Hepatic stellate cell (primary cell): Measurements from ENCODE around the gene TTC27.

Source experiments
- DNase-seq: peaks from one replicate; pipeline ENCODE4 v3.0.0; 2011; ENCODE audit warnings: low spot score

TTC27 gene

DNA sequence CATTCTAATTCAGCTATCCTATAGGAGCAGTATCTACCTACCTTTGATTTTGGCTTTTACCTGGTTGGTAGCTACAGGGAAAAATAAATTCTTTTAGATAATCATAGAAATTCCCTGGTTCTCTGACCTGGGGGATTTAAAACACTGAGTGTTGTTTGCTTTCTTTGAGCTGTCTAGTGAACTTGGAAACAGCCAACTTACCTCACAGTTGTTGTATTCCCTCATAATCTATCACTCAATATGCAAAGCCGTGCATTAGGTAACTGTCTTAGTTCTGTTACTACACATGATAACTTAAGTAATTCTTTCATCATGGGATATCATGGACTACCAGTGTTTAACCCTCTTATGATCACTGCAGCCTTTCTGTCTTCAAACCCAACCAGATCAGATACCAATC lies 127.8 kb downstream of the TTC27 start:
- no peak for DNase-seq

GRCh38 chr2:32756074-32756727 lies 128.4 kb downstream of the TTC27 start:
- DNase-seq, result no peak

DNA sequence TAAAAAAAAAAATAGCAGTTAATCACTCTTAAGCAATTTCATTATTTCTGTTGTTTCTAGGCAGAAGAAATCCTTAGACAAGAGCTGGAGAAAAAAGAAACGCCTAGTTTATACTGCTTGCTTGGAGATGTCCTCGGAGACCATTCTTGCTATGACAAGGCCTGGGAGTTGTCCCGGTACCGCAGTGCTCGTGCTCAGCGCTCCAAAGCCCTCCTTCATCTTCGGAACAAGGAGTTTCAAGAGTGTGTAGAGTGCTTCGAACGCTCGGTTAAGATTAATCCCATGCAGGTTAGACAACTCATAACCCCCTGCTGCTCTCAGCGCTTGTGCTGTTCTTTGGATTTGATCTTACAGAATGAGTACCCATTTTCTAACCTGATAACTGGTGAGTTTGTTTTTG lies 130.4 kb downstream of the TTC27 start:
- DNase-seq, result no peak

- DNase-seq, result no peak
Measured at GRCh38 chr2:32760628-32761027, 132.8 kb downstream of the TTC27 start.

GRCh38 chr2:32768387-32769174 lies 140.7 kb downstream of the TTC27 start:
- no peak for DNase-seq

DNA sequence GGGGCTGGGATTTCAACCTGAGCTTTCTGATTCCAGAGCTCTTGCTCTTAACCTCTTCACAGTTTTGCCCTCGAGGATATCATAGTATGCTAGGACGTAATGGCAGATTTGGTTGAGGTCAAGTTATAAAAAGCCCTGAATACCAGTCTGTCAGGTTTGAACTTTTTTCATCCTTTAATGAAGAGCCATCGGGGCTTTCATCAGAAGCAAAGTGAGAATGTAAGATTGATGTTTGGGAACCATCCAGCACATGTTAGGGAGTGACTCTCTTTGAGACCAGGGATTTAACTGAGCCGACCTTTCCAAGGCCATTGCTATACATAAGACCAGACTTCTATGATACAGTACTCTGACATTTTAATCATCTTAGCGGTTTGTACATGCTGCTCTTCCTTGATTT lies 142.5 kb downstream of the TTC27 start:
- no peak for DNase-seq

DNA sequence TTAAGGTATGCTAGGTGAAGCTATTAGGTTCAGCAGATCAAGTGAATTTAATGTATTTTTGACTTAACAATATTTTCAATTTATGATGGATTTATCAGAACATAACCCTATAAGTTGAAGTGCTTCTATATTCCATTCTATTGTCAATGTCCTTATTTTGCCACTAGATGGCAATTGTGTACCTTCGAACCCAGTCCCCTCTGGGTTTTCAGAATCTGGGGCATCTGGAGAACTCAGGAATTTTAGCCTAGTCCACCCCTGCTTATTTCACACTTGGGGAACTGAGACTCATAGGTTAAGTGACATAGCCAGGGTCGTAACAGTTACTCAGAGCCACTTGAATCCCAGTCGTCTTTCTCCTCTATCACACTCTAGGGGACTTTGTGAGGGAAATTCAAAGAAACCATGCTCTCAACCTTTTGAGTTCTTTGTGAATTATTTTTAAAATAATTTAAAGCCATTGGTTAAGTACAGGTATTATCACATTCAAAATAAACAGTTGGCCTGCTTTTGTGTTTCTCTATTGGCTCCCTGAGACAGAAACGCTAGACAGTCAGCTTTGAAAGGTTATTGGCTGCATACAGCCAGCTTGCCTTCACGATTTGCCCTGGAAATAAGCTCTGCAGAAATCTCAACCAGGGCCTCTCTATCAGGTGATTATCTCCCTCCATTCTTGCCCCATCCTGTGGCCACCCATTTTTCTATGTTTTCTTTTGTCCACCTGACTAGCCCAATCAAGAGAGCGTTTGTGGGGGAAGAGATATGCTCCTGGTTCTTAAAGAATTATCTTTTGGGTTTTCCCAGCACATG lies 145.0 kb downstream of the TTC27 start:
- peak; percentile 65 for DNase-seq

- no peak for DNase-seq
Measured at GRCh38 chr2:32773448-32773808, 145.6 kb downstream of the TTC27 start.

DNA sequence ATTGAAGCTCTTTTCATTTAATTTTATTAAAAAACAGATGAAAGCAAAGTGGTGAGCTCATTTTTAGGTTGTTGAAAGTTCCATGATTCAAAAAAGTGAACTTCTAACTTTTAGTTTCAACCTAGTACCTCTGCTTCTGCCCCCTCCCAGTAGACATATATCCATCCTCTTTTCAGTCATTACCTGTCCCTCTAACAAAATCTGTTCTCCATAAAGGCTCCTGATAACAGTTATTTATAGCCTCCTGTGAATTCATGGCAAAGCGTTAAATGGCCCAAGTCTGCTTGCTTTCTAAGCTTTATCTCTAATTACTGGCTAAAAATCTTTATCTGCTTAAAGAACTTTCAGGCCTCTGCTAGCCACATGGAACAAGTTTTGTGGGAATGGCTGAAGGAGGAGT lies 148.1 kb downstream of the TTC27 start:
- DNase-seq, result no peak

DNA sequence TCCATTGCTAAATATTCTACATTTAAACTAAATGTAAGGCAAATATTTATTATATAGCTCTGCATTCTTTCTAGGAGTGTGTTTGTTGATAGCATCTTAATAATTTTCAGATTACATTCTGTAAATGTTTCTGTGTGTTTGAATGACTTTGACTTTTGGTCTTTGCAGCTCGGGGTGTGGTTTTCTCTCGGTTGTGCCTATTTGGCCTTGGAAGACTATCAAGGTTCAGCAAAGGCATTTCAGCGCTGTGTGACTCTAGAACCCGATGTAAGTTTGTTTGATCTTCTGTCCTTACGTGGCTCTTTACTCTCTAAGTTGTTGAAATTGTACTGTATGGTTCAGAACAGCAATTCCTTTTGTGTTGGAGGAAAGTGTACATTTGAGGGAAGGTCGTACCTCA lies 149.9 kb downstream of the TTC27 start:
- no peak for DNase-seq

GRCh38 chr2:32780961-32781360 lies 153.1 kb downstream of the TTC27 start:
- DNase-seq, result no peak

DNA sequence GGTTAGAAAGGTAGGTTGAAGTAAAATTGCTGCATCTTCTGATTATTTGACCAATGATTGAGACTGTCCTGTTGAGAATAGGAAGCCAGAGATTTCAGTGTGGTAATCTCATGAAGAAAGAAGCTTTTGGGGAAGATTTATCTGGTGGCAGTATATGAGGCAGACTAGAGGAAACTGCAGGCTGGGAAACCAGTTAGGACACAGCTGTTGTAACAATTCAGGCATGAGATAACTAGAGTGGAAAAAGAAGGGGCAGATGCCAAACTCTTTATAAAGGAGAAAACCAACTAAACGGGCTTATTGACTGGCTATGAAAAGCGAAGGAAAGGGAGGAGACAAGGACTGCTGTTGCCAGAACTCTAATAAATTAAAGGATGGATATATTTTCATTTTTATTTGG lies 155.6 kb downstream of the TTC27 start:
- no peak for DNase-seq

GRCh38 chr2:32783933-32784332 lies 156.1 kb downstream of the TTC27 start:
- DNase-seq, result no peak

- no peak for DNase-seq
Measured at GRCh38 chr2:32787207-32787606, 159.4 kb downstream of the TTC27 start.

DNA sequence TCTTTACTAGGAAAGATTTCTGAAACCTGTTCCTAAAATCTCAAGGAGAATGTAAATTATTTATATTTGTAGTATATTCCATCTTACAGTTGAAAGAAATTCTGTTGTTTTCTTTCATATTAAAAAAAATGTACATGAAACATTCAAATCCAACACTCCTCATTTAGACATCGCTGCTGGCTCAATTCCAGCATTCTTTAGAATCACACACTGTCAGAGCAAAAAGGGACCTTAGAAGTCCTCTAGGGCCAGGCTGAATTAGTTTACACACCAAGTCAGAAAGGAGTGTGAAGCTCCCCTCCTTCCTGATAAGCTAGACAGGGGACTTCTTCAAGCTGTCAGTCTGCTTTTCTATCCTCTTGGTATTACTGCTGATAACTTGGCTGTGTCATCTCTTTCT lies 160.3 kb downstream of the TTC27 start:
- DNase-seq, result no peak

GRCh38 chr2:32792416-32792815 lies 164.6 kb downstream of the TTC27 start:
- DNase-seq, result no peak

DNA sequence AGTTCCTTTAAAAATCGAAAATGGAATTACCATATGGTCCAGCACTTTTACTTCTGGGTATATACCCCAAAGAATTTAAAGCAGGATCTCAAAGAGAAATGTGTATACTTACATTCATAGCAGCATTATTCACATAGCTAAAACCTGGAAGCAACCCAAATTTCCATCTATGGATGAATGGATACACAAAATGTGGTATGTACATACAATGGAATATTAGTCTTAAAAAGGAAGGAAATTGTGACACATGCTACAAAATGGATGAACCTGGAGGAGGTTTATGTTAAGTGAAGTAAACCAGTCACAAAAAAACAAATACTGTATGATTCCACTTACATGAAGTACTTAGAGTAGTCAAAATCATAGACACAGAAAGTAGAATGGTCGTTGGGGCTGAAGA lies 171.0 kb downstream of the TTC27 start:
- no peak for DNase-seq

DNA sequence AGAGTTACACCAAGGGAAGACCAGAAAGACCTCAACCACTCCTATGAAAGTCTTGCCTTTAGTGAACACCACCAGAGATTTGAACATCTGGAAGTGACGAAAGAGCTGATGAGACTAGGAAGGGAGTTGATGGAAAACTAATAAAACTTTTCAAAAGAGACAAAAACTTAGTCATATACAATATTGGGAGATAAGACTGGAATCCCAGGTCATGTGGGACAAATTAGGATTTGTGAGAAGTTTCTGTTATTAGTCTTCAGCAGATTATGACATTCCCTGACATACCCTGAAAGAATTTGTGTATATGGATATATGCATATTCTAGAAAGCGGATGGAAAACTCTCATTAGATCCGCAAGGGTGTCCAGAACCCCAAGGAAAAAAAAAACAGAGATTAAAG lies 173.9 kb downstream of the TTC27 start:
- no peak for DNase-seq

GRCh38 chr2:32802877-32803276 lies 175.0 kb downstream of the TTC27 start:
- DNase-seq, result no peak

GRCh38 chr2:32804205-32804604 lies 176.4 kb downstream of the TTC27 start:
- DNase-seq, result no peak

DNA sequence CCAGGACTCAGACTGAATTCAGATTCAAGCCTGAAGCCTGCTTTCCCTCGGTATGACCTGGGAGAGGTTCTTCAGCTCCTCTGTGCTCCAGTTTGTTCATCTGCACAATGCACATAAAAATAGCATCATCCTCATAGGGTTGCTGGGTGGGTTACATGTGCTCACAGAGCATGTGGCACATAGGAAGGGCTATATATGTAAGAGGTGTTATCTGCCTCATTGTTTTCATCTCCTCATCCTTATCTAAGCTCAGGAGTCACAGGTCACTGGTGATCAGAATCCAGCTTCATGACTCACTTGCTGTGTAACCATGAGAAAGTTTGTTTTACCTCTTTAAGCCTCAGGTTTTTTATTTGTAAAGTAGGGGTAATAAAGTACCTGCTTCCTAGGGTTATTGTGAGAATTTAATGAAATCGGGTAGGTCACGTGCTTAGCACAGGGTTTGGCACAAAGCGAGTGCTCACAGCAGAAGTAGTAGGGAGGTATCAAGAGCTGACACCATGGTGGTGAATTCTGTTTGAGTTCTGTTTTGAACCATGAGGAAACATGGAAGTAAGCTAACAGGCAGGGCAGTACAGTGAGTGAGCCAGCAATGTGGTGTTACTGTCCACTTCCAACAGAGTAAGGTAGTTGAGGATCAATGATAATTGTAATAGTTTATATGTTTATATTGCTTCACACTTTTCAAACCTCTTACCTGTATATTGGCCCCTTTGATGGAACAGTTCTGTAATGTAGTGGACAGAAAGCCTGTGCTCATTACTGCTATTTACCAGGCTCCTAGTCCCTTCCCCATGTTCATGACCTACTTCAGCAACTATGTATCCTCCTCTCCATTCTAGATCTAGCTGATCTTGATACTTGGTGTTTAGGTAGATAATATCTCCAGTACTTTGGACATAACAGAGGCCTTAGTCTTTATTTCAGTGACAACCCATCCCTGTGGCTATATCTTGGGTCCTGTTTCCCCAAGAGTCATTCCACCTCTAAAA lies 177.6 kb downstream of the TTC27 start:
- DNase-seq, result peak; percentile 16

DNA sequence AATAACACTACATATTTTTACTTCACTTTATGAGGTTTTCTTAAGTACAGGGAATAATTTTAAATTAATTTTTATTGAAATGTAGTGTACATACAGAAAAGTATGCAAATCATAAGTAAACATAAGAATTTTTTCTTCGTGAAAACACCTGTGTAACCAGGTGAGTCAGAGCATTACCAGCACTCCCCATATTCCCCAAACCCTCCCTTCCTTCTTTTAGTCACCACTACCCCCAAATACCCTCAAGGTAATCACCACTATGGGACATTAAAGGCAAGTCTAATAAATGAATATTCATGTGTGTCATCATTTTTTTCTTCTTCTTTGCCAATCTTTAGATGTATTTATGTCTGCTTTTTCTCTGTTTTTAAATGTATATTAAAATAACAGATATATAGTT lies 179.0 kb downstream of the TTC27 start:
- no peak for DNase-seq
